Measurements from ENCODE around the gene MRPS6.

- TF ChIP-seq ZBED1 (IDR thresholded peaks at IDR 0.05; ENCODE audit: borderline replicate concordance) (no peak), POLR2AphosphoS5 (IDR thresholded peaks at IDR 0.05; ENCODE audit: low read length) (peak; percentile 97), CTCF (IDR thresholded peaks at IDR 0.05 in 2 of 3, conservative IDR thresholded peaks at IDR 0.05 in 1 of 3; ENCODE audit: control insufficient read depth in 2 of 3, extremely low read depth in 1 of 3, insufficient read depth in 1 of 3, low read depth in 3 of 3, low read length in 3 of 3) (no peak; a peak in 1 of 6 replicates), CHD4 (IDR thresholded peaks at IDR 0.05) (no peak), EP300 (IDR thresholded peaks at IDR 0.05; ENCODE audit: borderline replicate concordance in 1 of 2, control insufficient read depth in 1 of 2, low read depth in 2 of 2, low read length in 2 of 2) (no peak; a peak in 1 of 4 replicates), TCF12 (IDR thresholded peaks at IDR 0.05; ENCODE audit: low read depth, low read length) (peak; percentile 85)
- TF ChIP-seq, protein P1, sequence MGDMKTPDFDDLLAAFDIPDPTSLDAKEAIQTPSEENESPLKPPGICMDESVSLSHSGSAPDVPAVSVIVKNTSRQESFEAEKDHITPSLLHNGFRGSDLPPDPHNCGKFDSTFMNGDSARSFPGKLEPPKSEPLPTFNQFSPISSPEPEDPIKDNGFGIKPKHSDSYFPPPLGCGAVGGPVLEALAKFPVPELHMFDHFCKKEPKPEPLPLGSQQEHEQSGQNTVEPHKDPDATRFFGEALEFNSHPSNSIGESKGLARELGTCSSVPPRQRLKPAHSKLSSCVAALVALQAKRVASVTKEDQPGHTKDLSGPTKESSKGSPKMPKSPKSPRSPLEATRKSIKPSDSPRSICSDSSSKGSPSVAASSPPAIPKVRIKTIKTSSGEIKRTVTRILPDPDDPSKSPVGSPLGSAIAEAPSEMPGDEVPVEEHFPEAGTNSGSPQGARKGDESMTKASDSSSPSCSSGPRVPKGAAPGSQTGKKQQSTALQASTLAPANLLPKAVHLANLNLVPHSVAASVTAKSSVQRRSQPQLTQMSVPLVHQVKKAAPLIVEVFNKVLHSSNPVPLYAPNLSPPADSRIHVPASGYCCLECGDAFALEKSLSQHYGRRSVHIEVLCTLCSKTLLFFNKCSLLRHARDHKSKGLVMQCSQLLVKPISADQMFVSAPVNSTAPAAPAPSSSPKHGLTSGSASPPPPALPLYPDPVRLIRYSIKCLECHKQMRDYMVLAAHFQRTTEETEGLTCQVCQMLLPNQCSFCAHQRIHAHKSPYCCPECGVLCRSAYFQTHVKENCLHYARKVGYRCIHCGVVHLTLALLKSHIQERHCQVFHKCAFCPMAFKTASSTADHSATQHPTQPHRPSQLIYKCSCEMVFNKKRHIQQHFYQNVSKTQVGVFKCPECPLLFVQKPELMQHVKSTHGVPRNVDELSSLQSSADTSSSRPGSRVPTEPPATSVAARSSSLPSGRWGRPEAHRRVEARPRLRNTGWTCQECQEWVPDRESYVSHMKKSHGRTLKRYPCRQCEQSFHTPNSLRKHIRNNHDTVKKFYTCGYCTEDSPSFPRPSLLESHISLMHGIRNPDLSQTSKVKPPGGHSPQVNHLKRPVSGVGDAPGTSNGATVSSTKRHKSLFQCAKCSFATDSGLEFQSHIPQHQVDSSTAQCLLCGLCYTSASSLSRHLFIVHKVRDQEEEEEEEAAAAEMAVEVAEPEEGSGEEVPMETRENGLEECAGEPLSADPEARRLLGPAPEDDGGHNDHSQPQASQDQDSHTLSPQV (IDR thresholded peaks at IDR 0.05): no peak
These were observed at the start of gene MRPS6, which contains the start of gene SLC5A3 for GRCh38 chr21:34073032-34073748.

All from GM12878 (cell line).